GM12891 (cell line): Measurements from ENCODE around the gene NGDN.
"Not testable (repeated sequence)": the region's sequence is repeated elsewhere in the genome, so short reads cannot be mapped to it uniquely, and the experiment has no call there.

ENCODE experiments used
- DNase-seq: peaks from one replicate; pipeline ENCODE4 v3.0.0; 2011; ENCODE audit warnings: low spot score; ENCODE audit not compliant: insufficient read length
- FAIRE-seq: peaks from 2 replicates; lab custom pipeline; 2011; peaks lifted over from hg19 to GRCh38; lab: Jason Lieb, UNC
- PAX5 ChIP-seq: IDR thresholded peaks from 2 replicates; pipeline ENCODE4 v1.6.1; 2011; ENCODE audit warnings: low read length, moderate library complexity, mild to moderate bottlenecking; ENCODE audit not compliant: insufficient read depth, severe bottlenecking
- POLR2A ChIP-seq: IDR thresholded peaks from 2 replicates; pipeline ENCODE4 v1.6.1; 2011; ENCODE audit warnings: low read depth, low read length, control low read depth
- POLR2AphosphoS5 ChIP-seq: IDR thresholded peaks from 2 replicates; pipeline ENCODE4 v1.6.1; 2011; ENCODE audit warnings: low read depth, low read length, control low read depth
- POU2F2 ChIP-seq: IDR thresholded peaks from 2 replicates; pipeline ENCODE4 v1.6.1; 2011; ENCODE audit warnings: low read depth, mild to moderate bottlenecking, control low read depth, low read length, moderate library complexity
- SPI1 ChIP-seq: IDR thresholded peaks from 2 replicates; pipeline ENCODE4 v1.6.1; 2011; ENCODE audit warnings: low read depth, low read length, control low read depth
- TAF1 ChIP-seq: IDR thresholded peaks from 2 replicates; pipeline ENCODE4 v1.6.1; 2011; ENCODE audit warnings: low read depth, low read length, control low read depth

NGDN gene

DNA sequence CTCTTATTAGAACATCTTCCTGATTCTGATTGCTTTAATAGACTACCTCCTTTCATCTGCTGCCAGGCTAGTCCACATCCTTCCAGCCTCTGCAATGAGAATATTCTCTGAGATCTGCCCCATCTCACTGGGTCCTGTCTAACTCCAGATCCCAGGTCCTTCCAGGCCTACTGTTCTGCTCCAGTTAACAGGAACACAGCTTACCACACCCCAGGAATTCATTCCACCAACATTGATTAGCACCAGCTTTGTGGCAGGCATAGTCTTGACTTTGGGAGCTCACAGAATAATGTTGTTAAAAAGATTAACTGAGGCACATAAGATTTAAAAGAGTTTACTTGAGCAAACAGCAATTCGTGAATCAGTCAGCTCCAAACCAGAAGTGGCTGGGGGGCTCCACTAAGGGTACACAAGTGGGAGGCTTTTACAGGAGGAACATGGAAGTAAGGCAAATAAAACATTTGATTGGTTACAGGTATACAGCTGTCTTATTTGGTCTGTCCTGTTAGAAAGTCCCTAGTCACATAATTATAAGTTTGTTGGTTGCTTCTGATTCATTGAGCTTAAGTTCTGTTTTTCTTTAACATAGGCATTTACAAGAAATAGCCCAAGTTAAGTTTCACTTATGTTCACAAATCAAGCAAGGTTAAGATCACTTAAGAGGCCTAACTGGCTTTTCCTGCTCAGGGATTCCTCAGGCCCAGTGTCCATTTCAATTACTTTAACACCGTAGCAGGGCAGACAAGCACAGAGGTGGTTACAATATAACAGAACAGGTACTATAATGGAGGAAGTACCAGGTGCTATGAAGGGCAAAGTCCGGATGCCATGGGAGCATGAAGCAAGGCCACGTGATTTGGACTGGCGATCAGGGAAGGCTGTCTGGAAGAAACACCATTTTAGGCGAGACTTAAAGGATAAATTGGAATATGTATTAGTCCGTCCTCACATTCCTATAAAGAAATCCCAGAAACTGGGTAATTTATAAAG, 21.8 kb upstream of the NGDN start:
- FAIRE-seq (no peak), DNase-seq (no peak)
- no peak for TF ChIP-seq POLR2AphosphoS5
- no peak for TF ChIP-seq POU2F2

DNA sequence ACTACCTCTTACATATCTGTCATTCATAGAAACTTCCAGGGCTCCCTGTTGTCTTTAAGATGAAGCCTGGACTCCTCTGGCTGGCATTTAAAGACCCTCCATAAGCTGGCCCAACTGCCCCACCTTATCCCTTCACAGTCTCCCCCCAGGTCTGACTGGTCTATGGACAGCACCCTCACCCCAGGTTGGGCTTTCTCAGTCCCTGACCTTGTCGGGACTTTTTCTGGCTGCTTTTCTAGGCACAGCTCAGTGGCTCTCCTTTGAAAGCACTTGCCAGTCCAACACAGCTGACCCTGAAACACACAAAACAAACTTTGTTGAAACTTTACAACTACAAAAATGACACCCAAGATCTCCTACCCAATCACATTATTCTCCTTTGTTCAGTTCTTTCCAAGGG, 20.2 kb upstream of the NGDN start:
- TF ChIP-seq POLR2AphosphoS5 (no peak), POU2F2 (no peak), PAX5 (no peak), SPI1 (no peak), POLR2A (no peak), TAF1 (no peak)
- FAIRE-seq = no peak
- no peak for DNase-seq

DNA sequence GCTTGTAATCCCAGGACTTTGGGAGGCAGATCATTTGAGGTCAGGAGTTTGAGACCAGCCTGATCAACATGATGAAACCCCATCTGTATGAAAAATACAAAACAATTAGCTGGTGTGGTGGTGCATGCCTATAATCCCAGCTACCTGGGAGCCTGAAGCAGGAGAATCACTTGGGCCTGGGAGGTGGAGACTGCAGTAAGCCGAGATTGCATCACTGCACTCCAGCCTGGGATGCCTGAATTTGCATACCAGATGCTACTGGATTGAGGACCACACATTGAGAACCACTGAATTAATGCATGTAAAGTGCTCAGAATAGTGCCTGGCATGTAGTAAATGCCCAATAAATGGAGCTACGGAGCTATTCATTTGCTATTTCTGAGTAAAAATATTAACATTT, 19.1 kb upstream of the NGDN start:
- no peak for FAIRE-seq
- TF ChIP-seq POLR2AphosphoS5 = no peak
- no peak for TF ChIP-seq TAF1
- no peak for TF ChIP-seq PAX5
- TF ChIP-seq POU2F2 = no peak
- no peak for TF ChIP-seq SPI1
- DNase-seq = no peak

DNA sequence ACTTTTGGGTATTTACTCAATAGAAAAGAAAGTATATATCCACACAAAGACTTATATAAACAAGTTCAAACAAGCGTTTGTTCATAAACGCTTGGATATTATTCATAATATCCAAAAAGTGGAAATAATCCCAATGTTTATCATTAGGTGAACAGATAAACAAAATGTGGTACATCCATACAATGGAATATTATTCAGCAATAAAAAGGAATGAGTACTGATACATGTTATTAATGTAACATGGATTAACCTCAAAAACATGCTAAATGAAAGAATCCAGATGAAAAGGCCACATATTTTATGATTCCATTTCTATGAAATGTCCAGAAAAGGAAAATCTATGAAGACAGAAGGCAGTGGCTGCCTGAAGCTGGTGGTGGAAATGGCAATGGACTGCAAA, 17.3 kb upstream of the NGDN start:
- FAIRE-seq = no peak
- no peak for TF ChIP-seq POLR2A
- TF ChIP-seq SPI1 = no peak
- no peak for TF ChIP-seq PAX5
- TF ChIP-seq TAF1 = no peak
- TF ChIP-seq POLR2AphosphoS5 = no peak
- TF ChIP-seq POU2F2 = no peak
- no peak for DNase-seq

DNA sequence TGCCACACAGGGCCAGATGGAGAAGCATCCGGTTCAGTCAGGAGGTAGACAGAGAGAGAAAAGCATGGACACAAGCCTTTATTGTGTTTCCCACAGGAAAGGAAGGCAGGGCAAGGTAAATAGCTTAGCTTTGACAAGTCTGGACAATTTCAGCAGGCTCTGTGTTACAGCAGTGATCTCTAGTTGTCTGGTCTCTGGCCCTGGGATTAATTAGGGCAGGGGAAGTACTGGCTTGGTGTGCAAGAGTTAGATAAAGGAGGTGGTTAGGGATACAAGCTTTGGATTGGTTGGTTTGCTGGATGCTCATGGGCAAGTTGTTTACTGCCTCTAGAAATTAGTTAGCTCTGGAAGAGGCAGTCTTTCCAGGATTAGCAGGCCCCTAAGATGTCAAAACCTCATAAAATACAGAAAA, 15.1 kb upstream of the NGDN start:
- FAIRE-seq = no peak
- TF ChIP-seq PAX5 = no peak
- TF ChIP-seq POLR2A = no peak
- no peak for DNase-seq

GRCh38 chr14:23456883-23457586, 12.5 kb upstream of the NGDN start:
- FAIRE-seq, DNase-seq: not testable (repeated sequence)

DNA sequence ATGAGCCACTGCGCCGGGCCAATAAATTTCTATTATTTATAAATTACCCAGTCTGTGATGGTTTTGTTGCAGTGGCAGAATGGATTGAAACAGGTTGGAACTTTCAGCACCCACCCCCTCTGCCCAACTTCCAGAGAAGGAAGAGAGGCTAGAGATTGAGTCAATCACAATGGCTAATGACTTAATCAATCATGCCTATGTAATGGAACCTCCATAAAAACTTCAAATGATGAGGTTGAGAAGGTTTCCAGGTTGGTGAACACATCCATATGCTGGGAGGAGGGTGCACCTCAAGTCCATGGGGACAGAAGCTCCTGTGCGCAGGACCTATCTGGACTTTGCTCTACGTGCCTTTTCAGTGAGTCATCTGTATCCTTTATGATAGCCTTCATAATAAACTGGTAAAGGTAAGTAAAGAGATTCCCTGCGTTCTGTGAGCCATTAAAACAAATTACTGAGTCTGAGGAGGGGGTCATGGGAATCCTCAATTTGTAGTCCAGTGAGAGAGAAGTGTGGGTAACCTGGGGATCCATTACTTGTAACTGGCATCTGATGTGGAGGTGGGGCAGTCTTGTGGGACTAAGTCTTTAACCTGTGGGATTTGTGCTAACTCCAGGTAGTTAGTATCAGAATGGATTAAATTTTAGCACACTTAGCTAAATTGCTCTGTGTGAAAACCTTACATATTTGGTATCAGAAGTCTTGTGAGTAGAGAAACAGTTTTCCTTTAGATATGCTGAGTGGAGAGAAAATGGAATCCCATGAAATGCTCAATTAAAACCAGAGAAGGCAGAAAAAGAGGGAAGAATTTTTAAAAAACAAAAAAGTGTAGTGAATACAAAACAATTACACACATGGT, 11.7 kb upstream of the NGDN start:
- TF ChIP-seq SPI1 (no peak), POLR2A (no peak), PAX5 (no peak), POLR2AphosphoS5 (no peak), TAF1 (no peak), POU2F2 (no peak)
- DNase-seq = no peak
- no peak for FAIRE-seq

DNA sequence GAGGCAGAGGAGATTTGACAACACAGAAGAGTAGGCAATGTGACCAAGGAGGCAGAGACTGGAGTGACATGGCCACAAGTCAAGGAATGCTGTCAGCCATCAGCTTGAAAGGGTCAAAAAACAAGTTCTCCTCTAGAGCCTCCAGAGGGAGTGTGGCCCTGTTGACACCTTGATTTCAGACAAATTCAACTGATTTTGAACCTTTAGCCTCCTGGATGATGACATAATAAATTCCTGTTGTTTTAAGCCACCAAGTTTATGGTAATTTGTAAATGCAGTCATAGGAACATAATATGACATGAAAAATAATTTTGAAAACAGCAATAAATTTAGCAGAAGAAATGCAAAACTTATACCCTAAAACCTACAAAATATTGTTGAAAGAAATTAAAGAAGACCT, 8.5 kb upstream of the NGDN start:
- no peak for FAIRE-seq
- no peak for DNase-seq
- TF ChIP-seq POLR2AphosphoS5 (no peak), POLR2A (no peak), TAF1 (no peak), SPI1 (no peak), POU2F2 (no peak), PAX5 (no peak)

DNA sequence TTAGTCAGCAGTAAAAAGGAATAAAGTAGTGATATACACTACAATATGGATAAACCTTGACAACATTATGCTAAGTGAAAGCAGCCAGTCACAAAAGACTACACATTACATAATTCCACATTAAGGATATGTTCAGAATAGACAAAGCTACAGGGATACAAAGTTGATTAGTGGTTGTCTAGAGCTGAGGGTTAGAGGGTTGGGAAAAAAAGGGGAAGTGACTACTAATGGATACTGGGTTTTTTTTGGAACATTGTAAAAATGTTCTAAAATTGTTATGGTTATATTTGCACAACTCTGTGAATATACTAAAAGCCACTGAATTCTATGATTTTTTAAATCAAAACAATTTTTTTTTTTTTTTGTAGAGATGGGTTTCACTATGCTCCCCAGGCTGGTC, 4.8 kb upstream of the NGDN start:
- TF ChIP-seq SPI1 (peak; percentile 59), PAX5 (no peak), TAF1 (no peak)
- DNase-seq = no peak
- FAIRE-seq = no peak

DNA sequence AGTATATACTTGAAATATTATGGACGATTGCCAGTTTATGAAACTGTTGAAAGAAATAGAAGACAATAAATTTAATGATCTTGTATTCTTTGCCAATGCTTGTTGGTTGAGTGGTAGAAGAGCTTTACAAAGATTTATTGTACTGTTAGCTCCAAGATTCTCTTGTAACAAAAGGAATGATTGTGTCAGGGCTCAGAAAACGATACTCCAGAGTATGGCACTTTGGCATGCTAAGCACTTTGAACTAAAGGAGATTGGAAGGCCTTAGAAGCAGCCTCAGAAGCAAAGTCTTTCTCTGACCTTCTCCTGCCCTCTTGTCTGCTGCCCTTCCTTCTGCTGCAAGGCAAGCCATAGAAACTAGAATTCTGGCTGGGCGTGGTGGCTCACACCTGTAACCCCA, 4.2 kb upstream of the NGDN start:
- FAIRE-seq (no peak), DNase-seq (no peak)
- TF ChIP-seq PAX5 (no peak), POU2F2 (no peak), POLR2AphosphoS5 (no peak), TAF1 (no peak), SPI1 (no peak), POLR2A (no peak)
